Measurements from ENCODE around the gene BLID.

- TF ChIP-seq CTCF (IDR thresholded peaks at IDR 0.05; ENCODE audit: poor library complexity, severe bottlenecking) (no peak), MXI1 (conservative IDR thresholded peaks at IDR 0.05; ENCODE audit: poor library complexity, severe bottlenecking) (no peak), REST (IDR thresholded peaks at IDR 0.05; ENCODE audit: borderline replicate concordance) (no peak), EZH2 (IDR thresholded peaks at IDR 0.05; ENCODE audit: borderline replicate concordance, insufficient read depth, low read length, poor library complexity, severe bottlenecking) (no peak), TAF1 (IDR thresholded peaks at IDR 0.05; ENCODE audit: low read depth) (no peak), EP300 (conservative IDR thresholded peaks at IDR 0.05; ENCODE audit: poor library complexity, severe bottlenecking) (no peak), RAD21 (conservative IDR thresholded peaks at IDR 0.05) (no peak)
Observed at GRCh38 chr11:122159173-122159721, 43.2 kb upstream of the BLID start.

Measured in neural cell (in vitro differentiated cells).